HepG2 (cell line): ENCODE results near the gene PMPCB. TPM values are rescaled to one million over a fixed set of nuclear protein-coding genes. Genes with fewer than 3 reads are reported as not detected.
A peak's percentile ranks its signal among the peaks of the same experiment; 100 is the strongest.

Source experiments
- GLI4 ChIP-seq: sonication (generic); formaldehyde crosslinking; IDR thresholded peaks from 2 replicates; pipeline ENCODE4 v1.5.1; 2020; ENCODE audit warnings: missing genetic modification reagents, mild to moderate bottlenecking, moderate library complexity, borderline replicate concordance
- HMG20A ChIP-seq: IDR thresholded peaks from 2 replicates; pipeline ENCODE4 v1.6.1; 2016; ENCODE audit warnings: borderline replicate concordance
- HOXA7 ChIP-seq: sonication (generic); formaldehyde crosslinking; IDR thresholded peaks from 2 replicates; pipeline ENCODE4 v1.8.1; 2022; ENCODE audit warnings: mild to moderate bottlenecking, missing genetic modification reagents, moderate library complexity
- MED8 ChIP-seq: sonication (generic); formaldehyde crosslinking; IDR thresholded peaks from 2 replicates; pipeline ENCODE4 v1.8.1; 2023; ENCODE audit warnings: mild to moderate bottlenecking, missing genetic modification reagents; ENCODE audit not compliant: insufficient replicate concordance
- MXD4 ChIP-seq: IDR thresholded peaks from 2 replicates; pipeline ENCODE4 v1.6.1; 2016; ENCODE audit warnings: mild to moderate bottlenecking, missing biosample characterization, missing genetic modification reagents
- MYNN ChIP-seq: sonication (generic); formaldehyde crosslinking; IDR thresholded peaks from 2 replicates; pipeline ENCODE4 v1.4.0; 2020; ENCODE audit warnings: mild to moderate bottlenecking, low read depth, missing genetic modification reagents
- NR2F2 ChIP-seq: IDR thresholded peaks from 2 replicates; pipeline ENCODE4 v1.6.1; 2012; ENCODE audit warnings: low read depth, inconsistent platforms, borderline replicate concordance
- REL ChIP-seq: sonication (generic); formaldehyde crosslinking; conservative IDR thresholded peaks from 2 replicates; pipeline ENCODE4 v1.8.0; 2022; ENCODE audit warnings: mild to moderate bottlenecking, missing genetic modification reagents, moderate library complexity
- SMARCC2 ChIP-seq: fragments of 450-650 bp; IDR thresholded peaks from 2 replicates; pipeline ENCODE4 v1.6.1; 2017; ENCODE audit warnings: antibody characterized with exemption, mild to moderate bottlenecking
- TEAD3 ChIP-seq: optimal IDR thresholded peaks from 2 replicates; pipeline ENCODE3; 2016; ENCODE audit warnings: borderline replicate concordance
- ZKSCAN5 ChIP-seq: sonication (generic); formaldehyde crosslinking; IDR thresholded peaks from 2 replicates; pipeline ENCODE4 v1.5.1; 2020; ENCODE audit warnings: mild to moderate bottlenecking, missing genetic modification reagents
- ZNF17 ChIP-seq: sonication (generic); formaldehyde crosslinking; IDR thresholded peaks from 2 replicates; pipeline ENCODE4 v1.5.0; 2020; ENCODE audit warnings: mild to moderate bottlenecking, missing genetic modification reagents
- ZNF3 ChIP-seq: IDR thresholded peaks from 2 replicates; pipeline ENCODE4 v1.7.0; 2017; ENCODE audit warnings: inconsistent platforms
- ZNF335 ChIP-seq: sonication (generic); formaldehyde crosslinking; IDR thresholded peaks from 2 replicates; pipeline ENCODE4 v1.4.0; 2020; ENCODE audit warnings: missing genetic modification reagents
- ZNF558 ChIP-seq: sonication (generic); formaldehyde crosslinking; IDR thresholded peaks from 2 replicates; pipeline ENCODE4 v1.9.0; 2022; ENCODE audit warnings: mild to moderate bottlenecking, missing genetic modification reagents, borderline replicate concordance
- ZNF709 ChIP-seq: sonication (generic); formaldehyde crosslinking; IDR thresholded peaks from 2 replicates; pipeline ENCODE4 v1.5.0; 2020; ENCODE audit warnings: mild to moderate bottlenecking, missing genetic modification reagents
- ZSCAN9 ChIP-seq: IDR thresholded peaks from 2 replicates; pipeline ENCODE4 v1.6.1; 2016; ENCODE audit warnings: borderline replicate concordance
- polyA plus RNA-seq, 8 experiments: library from polyadenylated mRNA; depleted of rRNA in 3 of 8; stranded (reverse) in 7 of 8; unstranded in 1 of 8; fragments of >200 nt; fragmentation: Illumina TruSeq in 4 of 8; extraction: Trizol in 4 of 8; gene quantifications; 2 replicates each; pipeline versions ENCODE4 v1.2.1 to v1.2.3, GENCODE V29; 2011 to 2016; ENCODE audit warnings: low read depth in 4 of 8, missing spikeins in 1 of 8, mixed read lengths in 1 of 8; ENCODE audit not compliant: insufficient read depth in 1 of 8
- total RNA-seq, 5 experiments: library from RNA; depleted of rRNA; stranded (reverse); fragments of >200 nt; fragmentation: Illumina TruSeq; extraction: Trizol; gene quantifications; 2 replicates each; pipeline ENCODE4 v1.2.3, GENCODE V29; 2016; ENCODE audit warnings: low read depth in 1 of 5
- TF ChIP-seq, protein P1 (sequence below): sonication (generic); formaldehyde crosslinking; IDR thresholded peaks from 2 replicates; pipeline ENCODE4 v1.5.0; 2020; ENCODE audit warnings: missing genetic modification reagents, mild to moderate bottlenecking, borderline replicate concordance
- TF ChIP-seq, protein P2 (sequence below): IDR thresholded peaks from 2 replicates; pipeline ENCODE4 v1.6.1; 2016; ENCODE audit warnings: mild to moderate bottlenecking
- TF ChIP-seq, protein P3 (sequence below): sonication (generic); formaldehyde crosslinking; IDR thresholded peaks from 2 replicates; pipeline ENCODE4 v1.8.1; 2022; ENCODE audit warnings: mild to moderate bottlenecking, missing genetic modification reagents
- TF ChIP-seq, protein P4 (sequence below): IDR thresholded peaks from 2 replicates; pipeline ENCODE4 v1.6.1; 2012; ENCODE audit warnings: low read depth, low read length, improper control_type of control experiment
- TF ChIP-seq, protein P5 (sequence below): sonication (generic); formaldehyde crosslinking; IDR thresholded peaks from 2 replicates; pipeline ENCODE4 v1.5.1; 2020; ENCODE audit warnings: missing genetic modification reagents, mild to moderate bottlenecking, borderline replicate concordance

The PMPCB gene
- total and polyA plus RNA-seq, 2 of the 13 experiments (the other 11 are each of a cell fraction or from before 2014, with no cell fraction given) = 80.8 to 124 TPM

- TF ChIP-seq, protein P1, sequence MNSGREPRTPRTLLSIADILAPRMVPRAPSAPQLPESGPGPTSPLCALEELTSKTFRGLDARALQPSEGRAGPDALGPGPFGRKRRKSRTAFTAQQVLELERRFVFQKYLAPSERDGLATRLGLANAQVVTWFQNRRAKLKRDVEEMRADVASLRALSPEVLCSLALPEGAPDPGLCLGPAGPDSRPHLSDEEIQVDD = no peak
- TF ChIP-seq, protein P2, sequence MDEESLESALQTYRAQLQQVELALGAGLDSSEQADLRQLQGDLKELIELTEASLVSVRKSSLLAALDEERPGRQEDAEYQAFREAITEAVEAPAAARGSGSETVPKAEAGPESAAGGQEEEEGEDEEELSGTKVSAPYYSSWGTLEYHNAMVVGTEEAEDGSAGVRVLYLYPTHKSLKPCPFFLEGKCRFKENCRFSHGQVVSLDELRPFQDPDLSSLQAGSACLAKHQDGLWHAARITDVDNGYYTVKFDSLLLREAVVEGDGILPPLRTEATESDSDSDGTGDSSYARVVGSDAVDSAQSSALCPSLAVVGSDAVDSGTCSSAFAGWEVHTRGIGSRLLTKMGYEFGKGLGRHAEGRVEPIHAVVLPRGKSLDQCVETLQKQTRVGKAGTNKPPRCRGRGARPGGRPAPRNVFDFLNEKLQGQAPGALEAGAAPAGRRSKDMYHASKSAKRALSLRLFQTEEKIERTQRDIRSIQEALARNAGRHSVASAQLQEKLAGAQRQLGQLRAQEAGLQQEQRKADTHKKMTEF (CRISPR knock-in tag) = peak; percentile 75; the same call in 1 of the 2 replicates
- no peak for TF ChIP-seq HMG20A (CRISPR knock-in tag)
- TF ChIP-seq MXD4 (CRISPR knock-in tag) = 0 out of 2 replicates have a peak, but pooled peaks have one; percentile 28
- peak; percentile 68; the same call in 1 of the 2 replicates for TF ChIP-seq GLI4 (CRISPR knock-in tag)
- TF ChIP-seq, protein P3, sequence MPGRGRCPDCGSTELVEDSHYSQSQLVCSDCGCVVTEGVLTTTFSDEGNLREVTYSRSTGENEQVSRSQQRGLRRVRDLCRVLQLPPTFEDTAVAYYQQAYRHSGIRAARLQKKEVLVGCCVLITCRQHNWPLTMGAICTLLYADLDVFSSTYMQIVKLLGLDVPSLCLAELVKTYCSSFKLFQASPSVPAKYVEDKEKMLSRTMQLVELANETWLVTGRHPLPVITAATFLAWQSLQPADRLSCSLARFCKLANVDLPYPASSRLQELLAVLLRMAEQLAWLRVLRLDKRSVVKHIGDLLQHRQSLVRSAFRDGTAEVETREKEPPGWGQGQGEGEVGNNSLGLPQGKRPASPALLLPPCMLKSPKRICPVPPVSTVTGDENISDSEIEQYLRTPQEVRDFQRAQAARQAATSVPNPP = no peak
- TF ChIP-seq ZNF3 (CRISPR knock-in tag) = no peak
- 0 out of 2 replicates have a peak, but pooled peaks have one; percentile 49 for TF ChIP-seq MYNN
- TF ChIP-seq ZNF335 (CRISPR knock-in tag) = peak; percentile 68; the same call in 1 of the 2 replicates
- TF ChIP-seq SMARCC2 = no peak
- TF ChIP-seq HOXA7 = no peak
- 0 out of 2 replicates have a peak, but pooled peaks have one; percentile 23 for TF ChIP-seq NR2F2
- TF ChIP-seq, protein P4, sequence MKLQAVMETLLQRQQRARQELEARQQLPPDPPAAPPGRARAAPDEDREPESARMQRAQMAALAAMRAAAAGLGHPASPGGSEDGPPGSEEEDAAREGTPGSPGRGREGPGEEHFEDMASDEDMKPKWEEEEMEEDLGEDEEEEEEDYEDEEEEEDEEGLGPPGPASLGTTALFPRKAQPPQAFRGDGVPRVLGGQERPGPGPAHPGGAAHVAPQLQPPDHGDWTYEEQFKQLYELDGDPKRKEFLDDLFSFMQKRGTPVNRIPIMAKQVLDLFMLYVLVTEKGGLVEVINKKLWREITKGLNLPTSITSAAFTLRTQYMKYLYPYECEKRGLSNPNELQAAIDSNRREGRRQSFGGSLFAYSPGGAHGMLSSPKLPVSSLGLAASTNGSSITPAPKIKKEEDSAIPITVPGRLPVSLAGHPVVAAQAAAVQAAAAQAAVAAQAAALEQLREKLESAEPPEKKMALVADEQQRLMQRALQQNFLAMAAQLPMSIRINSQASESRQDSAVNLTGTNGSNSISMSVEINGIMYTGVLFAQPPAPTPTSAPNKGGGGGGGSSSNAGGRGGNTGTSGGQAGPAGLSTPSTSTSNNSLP = no peak
- no peak for TF ChIP-seq ZKSCAN5 (CRISPR knock-in tag)
- TF ChIP-seq MED8 (CRISPR knock-in tag) = no peak
- TF ChIP-seq ZNF558 (CRISPR knock-in tag) = no peak
- no peak for TF ChIP-seq ZNF709
- no peak for TF ChIP-seq ZNF17 (CRISPR knock-in tag)
- TF ChIP-seq, protein P5, sequence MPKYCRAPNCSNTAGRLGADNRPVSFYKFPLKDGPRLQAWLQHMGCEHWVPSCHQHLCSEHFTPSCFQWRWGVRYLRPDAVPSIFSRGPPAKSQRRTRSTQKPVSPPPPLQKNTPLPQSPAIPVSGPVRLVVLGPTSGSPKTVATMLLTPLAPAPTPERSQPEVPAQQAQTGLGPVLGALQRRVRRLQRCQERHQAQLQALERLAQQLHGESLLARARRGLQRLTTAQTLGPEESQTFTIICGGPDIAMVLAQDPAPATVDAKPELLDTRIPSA (CRISPR knock-in tag) = no peak
- TF ChIP-seq ZSCAN9 = peak; percentile 45; the same call in 1 of the 2 replicates
- TF ChIP-seq TEAD3 = peak; percentile 50
- TF ChIP-seq REL (CRISPR knock-in tag) = no peak
These were observed 50.5 kb downstream of the PMPCB start, which contains the start of gene PSMC2 (continued) for GRCh38 chr7:103347507-103348267.
